ENCODE data around the gene CST7.

CST7 gene

GRCh38 chr20:24959591-24960301, 10.7 kb downstream of the CST7 start:
- TF ChIP-seq CTCF (IDR thresholded peaks at IDR 0.05; ENCODE audit: control extremely low read depth, extremely low read depth, low read depth, missing control alignments) = no peak
- CTCF ChIA-PET = interaction anchor here (1.2 kb wide), 1 partner anchor 19 kb away, joined by 4 read pairs; no protein-coding TSS in a partner anchor
- DNase-seq (ENCODE audit: extremely low spot score) = no peak
- POLR2A ChIA-PET = no interaction called here

GRCh38 chr20:24960302-24960801, 11.3 kb downstream of the CST7 start:
- CTCF ChIA-PET = interaction anchor here (0.9 to 1.2 kb wide), 2 partner anchors 12 to 18 kb away, joined by 3 to 4 read pairs; no protein-coding TSS in a partner anchor
- TF ChIP-seq CTCF (IDR thresholded peaks at IDR 0.05; ENCODE audit: control extremely low read depth, extremely low read depth, low read depth, missing control alignments) = no peak
- POLR2A ChIA-PET = no interaction called here
- DNase-seq (ENCODE audit: extremely low spot score) = no peak

- POLR2A ChIA-PET = no interaction called here
- CTCF ChIA-PET = interaction anchor here (0.9 to 1.2 kb wide), 2 partner anchors 13 to 18 kb away, joined by 3 to 4 read pairs; no protein-coding TSS in a partner anchor
- no peak for DNase-seq (ENCODE audit: extremely low spot score)
- no peak for TF ChIP-seq CTCF (IDR thresholded peaks at IDR 0.05; ENCODE audit: control extremely low read depth, extremely low read depth, low read depth, missing control alignments)
Measured at GRCh38 chr20:24960861-24961260, 11.8 kb downstream of the CST7 start.

- TF ChIP-seq CTCF (IDR thresholded peaks at IDR 0.05; ENCODE audit: control extremely low read depth, extremely low read depth, low read depth, missing control alignments) = no peak
- DNase-seq (ENCODE audit: extremely low spot score) = no peak
- ChIA-PET POLR2A (no interaction called here), CTCF (interaction anchor here (0.9 to 1.2 kb wide), 3 partner anchors 12 to 17 kb away, joined by 3 to 4 read pairs (median 3); no protein-coding TSS in a partner anchor)
Measured at GRCh38 chr20:24961384-24962181, 12.5 kb downstream of the CST7 start.

- ChIA-PET POLR2A (no interaction called here), CTCF (interaction anchor here (0.9 kb wide), 1 partner anchor 12 kb away, joined by 3 read pairs; no protein-coding TSS in a partner anchor)
- no peak for TF ChIP-seq CTCF (IDR thresholded peaks at IDR 0.05; ENCODE audit: control extremely low read depth, extremely low read depth, low read depth, missing control alignments)
- no peak for DNase-seq (ENCODE audit: extremely low spot score)
Measured at GRCh38 chr20:24962182-24962492, 13.1 kb downstream of the CST7 start.

- DNase-seq (ENCODE audit: extremely low spot score) = no peak
- ChIA-PET CTCF (interaction anchor here (0.9 to 1.9 kb wide), 2 partner anchors 13 to 31 kb away, joined by 3 to 7 read pairs; no protein-coding TSS in a partner anchor), POLR2A (no interaction called here)
- TF ChIP-seq CTCF (IDR thresholded peaks at IDR 0.05; ENCODE audit: control extremely low read depth, extremely low read depth, low read depth, missing control alignments) = no peak
Measured at GRCh38 chr20:24962510-24962909, 13.4 kb downstream of the CST7 start.
